ENCODE measurements around the gene SYNDIG1.

SYNDIG1 gene

GRCh38 chr20:24583169-24583792 lies 113.9 kb downstream of the SYNDIG1 start:
- DNase-seq (ENCODE audit: low spot score), result no peak

DNA sequence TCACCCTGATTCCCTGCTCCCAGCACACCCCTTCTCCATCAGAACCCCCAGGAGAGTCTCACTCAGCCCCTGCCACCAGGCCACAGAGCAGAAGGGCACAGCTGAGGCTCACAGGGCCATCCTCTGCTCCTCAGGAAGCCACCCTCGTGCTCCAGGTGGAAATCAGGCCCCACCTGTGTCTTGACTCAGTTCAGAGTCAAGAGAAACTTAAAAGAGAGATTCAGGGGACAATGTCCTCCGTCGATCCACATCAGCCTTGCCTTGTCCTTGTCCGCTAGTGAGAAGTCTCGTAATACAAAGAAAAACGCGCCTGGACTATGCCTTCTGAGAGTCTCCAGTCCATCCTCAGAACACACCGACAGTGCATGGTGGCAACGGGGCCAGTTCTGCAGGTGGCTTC lies 114.6 kb downstream of the SYNDIG1 start:
- DNase-seq (ENCODE audit: low spot score), result no peak

DNA sequence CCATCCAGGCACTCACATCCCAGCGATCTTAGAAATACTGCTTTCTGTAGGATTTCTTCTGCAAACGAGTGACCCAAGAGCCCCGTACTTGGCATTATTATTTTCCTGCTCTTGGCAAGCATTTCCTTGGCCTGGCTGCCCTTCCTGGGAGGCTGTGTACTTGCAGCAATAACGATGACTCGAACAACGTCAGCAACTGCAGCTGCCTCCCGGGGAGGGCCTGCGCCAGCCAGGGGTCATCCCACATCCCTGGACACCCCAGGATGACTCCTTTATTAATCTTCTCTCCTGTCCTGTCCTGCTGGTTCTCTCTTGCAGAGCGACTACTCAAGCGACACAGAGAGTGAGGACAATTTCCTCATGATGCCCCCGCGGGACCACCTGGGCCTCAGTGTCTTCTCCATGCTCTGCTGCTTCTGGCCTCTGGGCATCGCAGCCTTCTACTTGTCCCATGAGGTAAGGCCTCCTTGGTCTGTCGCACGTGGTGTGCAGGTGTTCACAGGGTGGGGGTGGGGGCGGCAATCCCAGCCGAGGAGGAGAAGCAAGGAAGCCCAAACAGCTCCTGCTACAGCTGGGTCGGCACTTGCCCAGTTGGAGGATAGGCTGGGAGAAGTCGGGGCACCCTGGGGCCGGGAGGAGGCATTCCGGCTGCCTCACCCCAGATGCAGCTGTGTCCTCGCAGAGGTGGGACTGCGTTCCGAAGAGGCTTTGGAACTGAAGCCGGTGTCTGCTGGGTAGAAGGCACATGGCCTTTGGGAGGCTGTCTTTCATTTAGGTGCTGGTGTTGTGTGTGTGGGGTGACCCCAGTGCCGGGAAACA lies 115.3 kb downstream of the SYNDIG1 start:
- DNase-seq (ENCODE audit: low spot score), result no peak

DNA sequence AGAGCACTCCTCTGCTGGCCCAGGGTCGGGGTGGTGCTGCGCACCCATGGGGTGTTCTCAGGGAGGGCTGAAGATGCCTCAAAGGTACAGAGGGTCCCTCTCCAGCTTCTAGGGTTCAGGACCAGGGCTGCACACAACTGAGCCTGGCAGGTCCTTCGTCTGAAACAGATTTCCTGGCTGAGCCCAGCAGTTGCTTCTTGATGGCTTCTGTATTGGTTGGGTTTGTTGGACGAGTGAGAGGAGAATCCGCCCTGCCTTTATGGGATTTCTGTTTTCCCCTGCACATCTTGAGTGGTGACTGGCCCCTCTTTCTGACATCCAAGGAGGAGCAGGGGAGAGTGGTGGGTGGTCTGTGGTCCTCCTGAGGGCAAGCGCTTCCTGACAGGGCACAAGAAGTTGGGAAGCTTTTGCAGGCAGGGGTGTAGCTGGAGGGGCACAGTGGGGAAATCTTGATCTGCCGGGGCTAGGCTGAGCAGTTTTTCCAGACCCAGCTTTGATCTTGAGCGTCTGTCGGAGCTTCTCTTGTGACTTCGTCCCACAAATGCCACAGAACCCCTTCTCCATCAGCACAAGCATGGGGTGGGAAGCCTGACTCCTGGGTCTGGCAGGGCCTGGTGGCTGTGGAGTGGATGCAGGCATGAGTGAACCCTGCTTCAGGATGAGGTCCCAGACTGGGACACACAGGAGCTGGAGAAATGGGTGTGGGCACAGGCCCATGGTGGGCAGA lies 116.5 kb downstream of the SYNDIG1 start:
- no peak for DNase-seq (ENCODE audit: low spot score)

DNA sequence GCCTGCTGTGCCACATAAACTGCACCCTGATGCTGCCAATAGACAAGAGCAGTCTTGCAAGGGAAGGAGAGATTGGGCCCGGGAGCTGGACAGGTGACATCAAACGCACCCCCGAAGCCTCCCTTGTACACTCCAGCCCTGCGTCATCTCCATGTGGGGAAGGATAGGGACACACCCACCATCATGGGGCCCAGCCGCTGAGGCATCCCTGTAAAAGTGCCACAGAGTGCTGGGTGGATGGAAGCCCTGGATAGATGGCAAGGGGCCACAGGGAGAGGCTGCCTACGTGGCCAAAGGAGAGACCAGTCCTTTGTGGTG lies 117.1 kb downstream of the SYNDIG1 start:
- DNase-seq (ENCODE audit: low spot score), result no peak

DNA sequence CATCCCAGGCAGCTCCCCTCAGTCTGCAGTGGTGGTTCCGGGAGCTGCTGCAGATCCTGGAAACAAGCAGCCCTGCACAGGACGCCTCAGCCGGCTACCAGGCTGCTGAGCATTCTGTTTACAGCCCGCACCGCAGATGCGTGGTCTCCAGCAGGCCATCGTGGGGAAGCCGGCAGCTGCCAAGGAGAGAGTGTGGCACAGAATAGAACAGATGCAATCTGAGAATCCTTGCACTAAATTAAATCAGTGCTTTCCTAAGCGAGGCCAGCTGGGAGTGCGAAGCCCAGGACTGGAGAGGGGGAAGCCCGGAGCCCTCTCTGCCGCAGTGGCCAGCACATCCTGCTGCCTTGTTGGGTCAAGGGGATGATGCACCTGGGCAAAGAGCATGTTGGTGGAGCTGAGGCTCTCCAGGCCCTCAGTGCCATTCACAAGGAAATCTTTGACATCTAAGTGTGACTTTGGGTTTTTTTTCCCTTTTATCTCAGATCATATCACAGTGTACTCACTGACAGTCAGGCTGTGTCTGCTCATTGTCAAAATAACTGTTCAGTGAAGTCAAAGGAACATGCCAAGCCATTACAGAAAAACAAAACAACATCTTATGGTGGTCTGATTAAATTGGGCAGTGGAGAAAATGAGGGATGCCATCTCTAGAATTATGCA lies 118.1 kb downstream of the SYNDIG1 start:
- DNase-seq (ENCODE audit: low spot score), result peak; percentile 98

GRCh38 chr20:24588047-24588635 lies 118.7 kb downstream of the SYNDIG1 start:
- DNase-seq (ENCODE audit: low spot score), result no peak

- DNase-seq (ENCODE audit: low spot score), result peak; percentile 85
These were observed 119.4 kb downstream of the SYNDIG1 start for GRCh38 chr20:24588725-24589340.

DNA sequence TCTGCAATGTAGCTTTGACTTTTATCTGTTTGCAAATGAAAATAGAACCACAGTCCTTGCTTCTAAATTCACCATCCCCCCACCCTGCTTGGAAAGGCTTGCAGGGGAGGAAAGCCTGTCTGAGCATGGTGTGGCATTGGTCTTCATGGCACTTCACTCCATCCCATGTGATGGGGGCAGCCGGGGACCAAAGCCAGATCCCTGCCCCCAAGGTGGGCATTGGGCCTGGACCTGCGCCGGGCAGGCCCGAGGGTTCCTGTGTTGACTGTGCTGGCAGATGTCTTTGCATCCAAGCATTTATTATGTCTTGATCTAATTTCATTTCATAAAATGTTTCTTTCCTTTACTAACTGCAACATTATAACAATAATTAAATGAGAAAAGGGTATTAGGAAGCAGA lies 120.0 kb downstream of the SYNDIG1 start:
- no peak for DNase-seq (ENCODE audit: low spot score)

GRCh38 chr20:24589815-24590177 lies 120.4 kb downstream of the SYNDIG1 start:
- peak; percentile 70 for DNase-seq (ENCODE audit: low spot score)

DNA sequence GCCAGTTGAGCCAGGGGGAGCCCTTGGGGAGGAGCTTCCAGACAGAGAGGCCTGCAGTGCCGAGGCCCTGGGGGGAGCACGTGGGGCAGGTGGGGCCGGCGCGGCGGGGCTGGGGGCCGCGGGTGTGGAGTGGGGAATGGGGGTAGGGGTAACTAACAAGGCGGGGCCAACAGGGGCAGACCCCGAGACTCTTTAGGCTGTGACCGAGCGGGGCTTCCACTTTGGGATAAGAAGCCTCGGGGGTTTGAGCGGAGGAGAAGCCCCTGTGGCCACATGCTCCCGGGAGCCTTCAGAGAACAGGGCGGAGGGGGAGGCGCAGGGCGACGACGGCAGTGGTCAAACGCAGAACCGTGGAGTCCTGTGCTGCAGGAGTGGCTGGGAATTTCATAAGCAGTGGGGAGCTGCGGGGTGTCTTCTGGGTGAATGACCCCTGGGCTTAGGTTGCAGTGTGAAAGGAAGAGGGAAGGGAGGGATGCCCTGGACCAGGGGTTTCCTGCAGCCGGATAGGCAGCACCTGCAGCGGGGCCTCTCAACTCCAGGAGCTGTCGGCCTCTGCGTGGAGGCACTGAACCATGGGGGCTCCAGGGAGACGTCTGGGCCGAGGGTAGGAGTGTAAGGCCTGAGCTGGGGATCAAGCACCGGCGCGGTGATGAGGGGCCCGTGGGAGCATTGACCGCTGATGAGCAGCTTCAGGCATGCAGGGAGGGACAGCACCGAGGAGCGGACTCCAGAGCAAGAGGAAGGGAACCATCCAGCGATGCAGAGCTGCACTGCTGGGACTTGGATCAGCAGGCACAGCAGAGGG lies 121.0 kb downstream of the SYNDIG1 start:
- DNase-seq (ENCODE audit: low spot score), result peak; percentile 68

- no peak for DNase-seq (ENCODE audit: low spot score)
These were observed 127.6 kb downstream of the SYNDIG1 start for GRCh38 chr20:24597051-24597450.

DNA sequence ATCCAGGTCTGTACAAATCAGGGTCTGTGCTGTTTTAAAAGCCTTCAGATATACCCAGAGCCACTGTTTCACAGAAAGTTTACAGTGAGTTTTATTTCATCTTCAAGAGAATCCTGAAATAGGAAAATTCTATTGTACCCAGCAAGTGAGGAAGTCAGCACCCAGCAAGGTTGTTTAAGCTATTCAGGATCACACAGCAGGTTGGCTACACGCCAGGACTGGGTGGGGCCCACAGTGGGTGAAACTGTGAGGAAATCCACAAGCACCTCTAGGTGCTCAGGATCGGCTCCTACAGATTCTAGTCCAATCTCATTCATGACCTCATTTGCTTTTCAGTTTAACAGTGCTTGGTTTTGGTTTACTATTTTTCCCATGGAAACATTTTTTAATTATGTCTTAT lies 128.9 kb downstream of the SYNDIG1 start:
- DNase-seq (ENCODE audit: low spot score), result no peak

DNA sequence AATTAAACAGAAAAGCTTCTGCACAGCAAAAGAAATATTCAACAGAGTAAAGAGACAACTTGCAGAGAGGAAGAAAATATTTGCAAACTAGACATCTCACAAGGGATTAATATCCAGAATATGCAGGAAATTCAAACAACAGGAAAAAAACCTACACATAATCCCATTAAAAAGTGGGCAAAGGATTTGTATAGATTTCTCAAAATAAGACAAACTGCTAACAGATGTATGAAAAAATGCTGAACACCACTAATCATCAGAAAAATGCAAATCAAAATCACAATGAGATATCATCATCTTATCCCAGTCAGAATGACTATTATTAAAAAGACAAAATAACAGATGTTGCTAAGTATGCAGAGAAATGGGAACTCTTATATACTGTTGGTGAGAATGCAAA lies 129.6 kb downstream of the SYNDIG1 start:
- no peak for DNase-seq (ENCODE audit: low spot score)

DNA sequence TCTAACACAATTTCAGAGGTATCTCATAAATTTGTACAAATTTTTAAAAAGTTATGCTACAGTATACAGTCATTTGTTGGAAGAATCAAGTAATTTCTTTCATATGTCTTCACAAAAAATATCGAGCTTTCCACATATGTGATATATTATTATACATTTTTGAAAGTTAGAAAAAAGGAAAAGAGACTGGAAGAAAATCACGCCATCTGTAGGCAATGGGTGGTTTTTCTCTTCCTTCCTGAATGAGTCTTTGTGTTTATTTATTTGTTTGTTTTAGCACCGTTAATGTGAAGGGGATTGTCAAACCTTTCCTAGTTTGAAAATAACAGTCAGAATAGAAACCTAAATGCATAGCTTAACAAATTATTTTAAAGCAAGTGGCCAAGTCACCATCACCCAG lies 130.6 kb downstream of the SYNDIG1 start:
- DNase-seq (ENCODE audit: low spot score), result no peak

DNA sequence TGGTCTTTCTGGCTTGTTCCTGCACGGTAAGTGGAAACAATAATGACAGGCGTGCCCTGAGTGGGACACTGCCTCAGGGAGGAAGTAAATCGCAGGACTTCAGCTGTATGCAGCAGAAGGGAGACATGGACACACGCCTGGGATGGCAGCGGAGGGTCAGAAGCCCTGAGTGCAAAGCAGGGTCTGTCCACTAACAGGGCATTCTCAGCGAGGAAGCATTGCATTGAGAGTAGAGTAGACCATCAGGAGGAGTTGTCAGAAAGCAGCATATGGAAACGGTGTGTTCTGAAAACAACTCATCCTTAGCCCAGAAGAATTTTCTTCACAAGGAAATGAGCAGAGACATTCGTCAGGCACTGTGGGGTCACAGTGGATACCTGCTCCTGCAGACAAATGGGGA lies 134.0 kb downstream of the SYNDIG1 start:
- no peak for DNase-seq (ENCODE audit: low spot score)

DNA sequence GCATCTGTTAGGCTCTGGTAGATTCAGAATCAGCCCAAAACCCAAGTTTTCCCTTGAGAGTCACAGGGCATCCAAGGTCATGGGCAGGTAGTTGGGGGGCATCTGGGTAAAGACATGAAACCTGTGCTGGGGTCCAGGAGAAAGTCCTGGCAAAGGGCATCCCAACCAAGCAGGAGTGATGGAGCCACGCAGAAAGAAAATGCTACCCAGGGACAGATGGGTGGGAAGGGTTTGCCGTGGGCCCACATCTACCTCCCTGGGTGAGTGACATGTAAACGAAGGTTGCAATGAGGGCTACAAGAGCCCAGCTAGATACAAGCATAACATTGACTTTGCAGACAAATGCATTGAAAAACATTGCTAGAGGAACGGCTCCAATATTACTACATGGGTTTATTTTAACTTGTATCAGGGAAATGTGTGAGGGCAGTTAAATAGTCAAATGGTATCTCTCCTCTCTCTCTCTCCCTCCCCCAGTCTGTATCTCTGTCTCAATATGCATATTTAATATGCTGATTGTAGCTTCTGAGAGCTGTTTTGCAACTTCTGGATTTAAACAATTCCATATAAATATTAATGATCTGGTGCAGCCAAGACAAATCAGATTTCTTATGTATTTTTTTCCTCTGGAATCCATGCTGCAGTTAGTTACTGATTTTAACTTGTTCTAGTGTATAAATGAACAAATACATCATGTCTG lies 135.7 kb downstream of the SYNDIG1 start:
- DNase-seq (ENCODE audit: low spot score), result no peak

GRCh38 chr20:24605937-24606455 lies 136.6 kb downstream of the SYNDIG1 start:
- no peak for DNase-seq (ENCODE audit: low spot score)

- DNase-seq (ENCODE audit: low spot score), result no peak
These were observed 138.0 kb downstream of the SYNDIG1 start for GRCh38 chr20:24607402-24607801.

All from SK-N-DZ (cell line).